Liver (tissue), 9 donors: Measurements from ENCODE around the gene DZANK1. TPM values are rescaled to one million over a fixed set of nuclear protein-coding genes. Genes with fewer than 3 reads are reported as not detected.

Source experiments
- DNase-seq: peaks from one replicate; pipeline ENCODE4 v3.0.0-alpha.2; 2017; ENCODE audit warnings: low spot score
- H3K27ac ChIP-seq, 2 donors: one replicate each; pipeline ENCODE4 v1.7.0; 2013; ENCODE audit warnings: inconsistent platforms in 2 of 2, low read length in 2 of 2, control low read depth in 1 of 2, low read depth in 1 of 2, mild to moderate bottlenecking in 1 of 2
- H3K27me3 ChIP-seq, 4 donors: one replicate each; pipeline versions ENCODE4 v1.6.1 to v1.7.0; 2013; ENCODE audit warnings: low read length in 3 of 4, inconsistent platforms in 1 of 4, mild to moderate bottlenecking in 1 of 4, moderate library complexity in 1 of 4; ENCODE audit not compliant: control insufficient read depth in 4 of 4, insufficient read depth in 4 of 4
- H3K36me3 ChIP-seq, 4 donors: one replicate each; pipeline versions ENCODE4 v1.6.1 to v1.7.0; 2013; ENCODE audit warnings: low read length in 3 of 4, mild to moderate bottlenecking in 3 of 4, low read depth in 1 of 4, moderate library complexity in 1 of 4; ENCODE audit not compliant: control insufficient read depth in 4 of 4, insufficient read depth in 3 of 4
- H3K4me1 ChIP-seq, 4 donors: one replicate each; pipeline versions ENCODE4 v1.6.1 to v1.7.0; 2013; ENCODE audit warnings: low read length in 3 of 4, mild to moderate bottlenecking in 3 of 4, moderate library complexity in 1 of 4; ENCODE audit not compliant: control insufficient read depth in 4 of 4, insufficient read depth in 4 of 4
- H3K4me3 ChIP-seq, 3 donors: one replicate each; pipeline versions ENCODE4 v1.6.1 to v1.7.0; 2013; ENCODE audit warnings: low read length in 3 of 3, control low read depth in 1 of 3, low read depth in 1 of 3, mild to moderate bottlenecking in 1 of 3
- H3K9ac ChIP-seq, 2 donors: one replicate each; pipeline ENCODE4 v1.7.0; 2013; ENCODE audit warnings: low read length in 2 of 2, mild to moderate bottlenecking in 2 of 2, moderate library complexity in 2 of 2, control low read depth in 1 of 2, low read depth in 1 of 2
- H3K9me3 ChIP-seq, 4 donors: one replicate each; pipeline versions ENCODE4 v1.6.1 to v1.7.0; 2013; ENCODE audit warnings: low read length in 3 of 4; ENCODE audit not compliant: control insufficient read depth in 4 of 4
- EGR1 ChIP-seq, 2 donors: IDR thresholded peaks; 2 replicates each; pipeline ENCODE4 v1.6.1; 2016 to 2018; ENCODE audit warnings: antibody characterized with exemption in 2 of 2, low read depth in 2 of 2
- FOXA1 ChIP-seq: IDR thresholded peaks from 2 replicates; pipeline ENCODE4 v1.6.1; 2016; ENCODE audit warnings: antibody characterized with exemption
- GABPA ChIP-seq, 2 donors: IDR thresholded peaks in 1 of 2; conservative IDR thresholded peaks in 1 of 2; 2 replicates each; pipeline ENCODE4 v1.6.1; 2016; ENCODE audit warnings: antibody characterized with exemption in 2 of 2, mild to moderate bottlenecking in 1 of 2, moderate library complexity in 1 of 2
- HNF4A ChIP-seq, 2 donors: conservative IDR thresholded peaks; 2 replicates each; pipeline ENCODE4 v1.6.1; 2016; ENCODE audit warnings: antibody characterized with exemption in 2 of 2, mild to moderate bottlenecking in 2 of 2
- RAD21 ChIP-seq, 2 donors: IDR thresholded peaks; 2 replicates each; pipeline ENCODE4 v1.6.1; 2016; ENCODE audit warnings: antibody characterized with exemption in 2 of 2, mild to moderate bottlenecking in 2 of 2
- WGBS: extraction: QIAGEN DNeasy Blood & Tissue Kit; methylation state at CpG from one replicate; pipeline ENCODE4 v1.1.7; 2013; 5-methylcytosine and 5-hydroxymethylcytosine counted together
- polyA plus RNA-seq, 2 donors: library from polyadenylated mRNA; stranded (reverse) in 1 of 2; unstranded in 1 of 2; fragments of 200-250 nt in 1 of 2; fragments of >200 nt in 1 of 2; fragmentation: Nextera tagmentation in 1 of 2; extraction: Ambion mirVana in 1 of 2; gene quantifications; one replicate each; pipeline versions ENCODE4 v1.2.1 to v1.2.3, GENCODE V29; 2013 to 2015
- total RNA-seq, 2 donors: library from RNA; depleted of rRNA; stranded (reverse); fragments of >200 nt; gene quantifications; one replicate each; pipeline ENCODE4 v1.2.3, GENCODE V29; 2014
- TF ChIP-seq, protein P1 (sequence below): fragments of 150-350 bp; IDR thresholded peaks from 2 replicates; pipeline ENCODE4 v1.5.1; 2017; ENCODE audit warnings: improper control_type of control experiment, low read depth, low read length; ENCODE audit not compliant: missing input control
- TF ChIP-seq, protein P2 (sequence below): IDR thresholded peaks from 2 replicates; pipeline ENCODE4 v1.6.1; 2016; ENCODE audit warnings: antibody characterized with exemption
- TF ChIP-seq, protein P3 (sequence below): IDR thresholded peaks from 2 replicates; pipeline ENCODE4 v1.6.1; 2016; ENCODE audit warnings: antibody characterized with exemption, mild to moderate bottlenecking
- TF ChIP-seq, protein P4 (sequence below): IDR thresholded peaks from 2 replicates; pipeline ENCODE4 v1.6.1; 2016; ENCODE audit warnings: antibody characterized with exemption
- TF ChIP-seq, protein P5 (sequence below): IDR thresholded peaks from 2 replicates; pipeline ENCODE4 v1.6.1; 2016; ENCODE audit warnings: antibody characterized with exemption
- donor health status: healthy.
- donor health status: healthy.
- donor health status: healthy.
- donor health status: healthy.
- donor health status: healthy.

The DZANK1 gene
- total and polyA plus RNA-seq, 4 donors: 0.19 to 0.84 (median 0.31) TPM

DNA sequence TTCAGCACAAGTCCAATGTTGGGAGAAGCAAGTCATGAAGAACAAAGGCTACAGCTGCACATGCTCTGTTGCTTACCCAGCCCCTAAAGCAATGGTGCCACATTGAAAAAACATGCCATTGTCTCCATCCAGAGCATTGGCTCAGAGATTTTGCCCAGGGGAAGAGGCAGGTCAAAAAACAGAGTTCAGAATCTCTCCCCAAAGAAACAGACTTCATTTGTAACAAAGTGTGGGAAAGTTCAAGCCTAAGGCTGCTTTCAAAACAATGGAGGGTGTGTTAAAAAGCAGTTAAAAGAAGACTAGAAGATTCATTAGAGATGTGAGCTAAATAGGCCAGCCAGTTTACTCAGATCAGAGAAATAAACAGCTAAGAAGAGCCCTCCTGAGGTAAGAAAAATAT lies 63.6 kb downstream of the DZANK1 start:
- Histone ChIP-seq H3K9me3 (peaks cover 0 to 2% (median 0%) of the 10 kb centered on the region in 4 donors), H3K36me3 (no peaks in the 10 kb centered on the region), H3K27ac (no peak overlapping the region), H3K27me3 (no peaks in the 10 kb centered on the region), H3K9ac (no peak overlapping the region), H3K4me1 (no peaks in the 10 kb centered on the region), H3K4me3 (no peak overlapping the region)
- DNase-seq: no peak
- TF ChIP-seq, protein P1, sequence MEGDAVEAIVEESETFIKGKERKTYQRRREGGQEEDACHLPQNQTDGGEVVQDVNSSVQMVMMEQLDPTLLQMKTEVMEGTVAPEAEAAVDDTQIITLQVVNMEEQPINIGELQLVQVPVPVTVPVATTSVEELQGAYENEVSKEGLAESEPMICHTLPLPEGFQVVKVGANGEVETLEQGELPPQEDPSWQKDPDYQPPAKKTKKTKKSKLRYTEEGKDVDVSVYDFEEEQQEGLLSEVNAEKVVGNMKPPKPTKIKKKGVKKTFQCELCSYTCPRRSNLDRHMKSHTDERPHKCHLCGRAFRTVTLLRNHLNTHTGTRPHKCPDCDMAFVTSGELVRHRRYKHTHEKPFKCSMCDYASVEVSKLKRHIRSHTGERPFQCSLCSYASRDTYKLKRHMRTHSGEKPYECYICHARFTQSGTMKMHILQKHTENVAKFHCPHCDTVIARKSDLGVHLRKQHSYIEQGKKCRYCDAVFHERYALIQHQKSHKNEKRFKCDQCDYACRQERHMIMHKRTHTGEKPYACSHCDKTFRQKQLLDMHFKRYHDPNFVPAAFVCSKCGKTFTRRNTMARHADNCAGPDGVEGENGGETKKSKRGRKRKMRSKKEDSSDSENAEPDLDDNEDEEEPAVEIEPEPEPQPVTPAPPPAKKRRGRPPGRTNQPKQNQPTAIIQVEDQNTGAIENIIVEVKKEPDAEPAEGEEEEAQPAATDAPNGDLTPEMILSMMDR: no peak
- TF ChIP-seq HNF4A (conservative IDR thresholded peaks at IDR 0.05) (no peak), GABPA (IDR thresholded peaks at IDR 0.05 in 1 of 2, conservative IDR thresholded peaks at IDR 0.05 in 1 of 2) (no peak)
- TF ChIP-seq, protein P2, sequence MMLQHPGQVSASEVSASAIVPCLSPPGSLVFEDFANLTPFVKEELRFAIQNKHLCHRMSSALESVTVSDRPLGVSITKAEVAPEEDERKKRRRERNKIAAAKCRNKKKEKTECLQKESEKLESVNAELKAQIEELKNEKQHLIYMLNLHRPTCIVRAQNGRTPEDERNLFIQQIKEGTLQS: no peak
- TF ChIP-seq, protein P3, sequence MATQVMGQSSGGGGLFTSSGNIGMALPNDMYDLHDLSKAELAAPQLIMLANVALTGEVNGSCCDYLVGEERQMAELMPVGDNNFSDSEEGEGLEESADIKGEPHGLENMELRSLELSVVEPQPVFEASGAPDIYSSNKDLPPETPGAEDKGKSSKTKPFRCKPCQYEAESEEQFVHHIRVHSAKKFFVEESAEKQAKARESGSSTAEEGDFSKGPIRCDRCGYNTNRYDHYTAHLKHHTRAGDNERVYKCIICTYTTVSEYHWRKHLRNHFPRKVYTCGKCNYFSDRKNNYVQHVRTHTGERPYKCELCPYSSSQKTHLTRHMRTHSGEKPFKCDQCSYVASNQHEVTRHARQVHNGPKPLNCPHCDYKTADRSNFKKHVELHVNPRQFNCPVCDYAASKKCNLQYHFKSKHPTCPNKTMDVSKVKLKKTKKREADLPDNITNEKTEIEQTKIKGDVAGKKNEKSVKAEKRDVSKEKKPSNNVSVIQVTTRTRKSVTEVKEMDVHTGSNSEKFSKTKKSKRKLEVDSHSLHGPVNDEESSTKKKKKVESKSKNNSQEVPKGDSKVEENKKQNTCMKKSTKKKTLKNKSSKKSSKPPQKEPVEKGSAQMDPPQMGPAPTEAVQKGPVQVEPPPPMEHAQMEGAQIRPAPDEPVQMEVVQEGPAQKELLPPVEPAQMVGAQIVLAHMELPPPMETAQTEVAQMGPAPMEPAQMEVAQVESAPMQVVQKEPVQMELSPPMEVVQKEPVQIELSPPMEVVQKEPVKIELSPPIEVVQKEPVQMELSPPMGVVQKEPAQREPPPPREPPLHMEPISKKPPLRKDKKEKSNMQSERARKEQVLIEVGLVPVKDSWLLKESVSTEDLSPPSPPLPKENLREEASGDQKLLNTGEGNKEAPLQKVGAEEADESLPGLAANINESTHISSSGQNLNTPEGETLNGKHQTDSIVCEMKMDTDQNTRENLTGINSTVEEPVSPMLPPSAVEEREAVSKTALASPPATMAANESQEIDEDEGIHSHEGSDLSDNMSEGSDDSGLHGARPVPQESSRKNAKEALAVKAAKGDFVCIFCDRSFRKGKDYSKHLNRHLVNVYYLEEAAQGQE: no peak

DNA sequence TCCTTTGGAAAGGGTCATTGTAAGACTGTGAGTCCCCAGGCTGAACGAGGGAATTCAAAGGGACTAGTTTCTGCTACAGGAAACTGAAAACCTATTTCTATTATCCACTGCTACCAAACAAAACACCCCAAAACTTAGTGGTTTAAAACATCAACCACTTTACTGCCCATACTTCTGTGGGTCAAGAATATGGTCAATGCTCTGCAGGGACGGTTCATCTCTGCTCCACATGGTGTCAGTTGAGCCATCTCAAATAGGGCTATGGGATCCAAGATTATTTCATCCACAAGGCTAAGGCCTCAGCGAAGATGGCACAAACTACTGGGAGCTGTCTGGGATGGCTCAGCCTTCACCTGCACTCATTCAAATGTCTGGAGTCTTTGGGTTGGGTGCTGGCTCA lies 65.5 kb downstream of the DZANK1 start:
- DNase-seq: no peak
- Histone ChIP-seq H3K27me3 (no peaks in the 10 kb centered on the region), H3K4me1 (no peaks in the 10 kb centered on the region), H3K4me3 (no peak overlapping the region), H3K9me3 (peaks cover 0 to 2% (median 0%) of the 10 kb centered on the region in 4 donors), H3K36me3 (no peaks in the 10 kb centered on the region), H3K27ac (no peak overlapping the region), H3K9ac (no peak overlapping the region)
- WGBS: 96% methylated on average over 3 of the region's 3 CpGs
- no peak for TF ChIP-seq FOXA1
- TF ChIP-seq, protein P4, sequence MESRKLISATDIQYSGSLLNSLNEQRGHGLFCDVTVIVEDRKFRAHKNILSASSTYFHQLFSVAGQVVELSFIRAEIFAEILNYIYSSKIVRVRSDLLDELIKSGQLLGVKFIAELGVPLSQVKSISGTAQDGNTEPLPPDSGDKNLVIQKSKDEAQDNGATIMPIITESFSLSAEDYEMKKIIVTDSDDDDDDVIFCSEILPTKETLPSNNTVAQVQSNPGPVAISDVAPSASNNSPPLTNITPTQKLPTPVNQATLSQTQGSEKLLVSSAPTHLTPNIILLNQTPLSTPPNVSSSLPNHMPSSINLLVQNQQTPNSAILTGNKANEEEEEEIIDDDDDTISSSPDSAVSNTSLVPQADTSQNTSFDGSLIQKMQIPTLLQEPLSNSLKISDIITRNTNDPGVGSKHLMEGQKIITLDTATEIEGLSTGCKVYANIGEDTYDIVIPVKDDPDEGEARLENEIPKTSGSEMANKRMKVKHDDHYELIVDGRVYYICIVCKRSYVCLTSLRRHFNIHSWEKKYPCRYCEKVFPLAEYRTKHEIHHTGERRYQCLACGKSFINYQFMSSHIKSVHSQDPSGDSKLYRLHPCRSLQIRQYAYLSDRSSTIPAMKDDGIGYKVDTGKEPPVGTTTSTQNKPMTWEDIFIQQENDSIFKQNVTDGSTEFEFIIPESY: no peak
- no peak for TF ChIP-seq RAD21 (IDR thresholded peaks at IDR 0.05)
- TF ChIP-seq, protein P5, sequence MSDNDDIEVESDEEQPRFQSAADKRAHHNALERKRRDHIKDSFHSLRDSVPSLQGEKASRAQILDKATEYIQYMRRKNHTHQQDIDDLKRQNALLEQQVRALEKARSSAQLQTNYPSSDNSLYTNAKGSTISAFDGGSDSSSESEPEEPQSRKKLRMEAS: no peak
- TF ChIP-seq EGR1 (IDR thresholded peaks at IDR 0.05; ENCODE audit: low read depth in 2 of 2): no peak
- TF ChIP-seq HNF4A (conservative IDR thresholded peaks at IDR 0.05): no peak
